NAMALWA (cell line): ENCODE results near the gene ZNF232.
"Not testable (repeated sequence)": the region's sequence is repeated elsewhere in the genome, so short reads cannot be mapped to it uniquely, and the experiment has no call there.

Experiments used
- DNase-seq: peaks from one replicate; pipeline ENCODE4 v3.0.0-alpha.2; 2015; ENCODE audit warnings: low spot score

Gene ZNF232

GRCh38 chr17:5129770-5130169 is 18.1 kb upstream of the ZNF232 start:
- not testable (repeated sequence) for DNase-seq

- no peak for DNase-seq
These were observed 17.3 kb upstream of the ZNF232 start for GRCh38 chr17:5128905-5129535.

GRCh38 chr17:5128387-5128786 is 16.7 kb upstream of the ZNF232 start:
- not testable (repeated sequence) for DNase-seq

- DNase-seq, result no peak
These were observed 16.2 kb upstream of the ZNF232 start for GRCh38 chr17:5127910-5128309.

- DNase-seq, result no peak
These were observed 15.2 kb upstream of the ZNF232 start for GRCh38 chr17:5126719-5127488.

- DNase-seq, result not testable (repeated sequence)
These were observed 13.2 kb upstream of the ZNF232 start for GRCh38 chr17:5124896-5125295.

- not testable (repeated sequence) for DNase-seq
These were observed 12.6 kb upstream of the ZNF232 start for GRCh38 chr17:5124125-5124760.

- DNase-seq, result no peak
These were observed 11.9 kb upstream of the ZNF232 start for GRCh38 chr17:5123343-5124124.

- no peak for DNase-seq
These were observed 11.1 kb upstream of the ZNF232 start for GRCh38 chr17:5122586-5123342.

- DNase-seq, result not testable (repeated sequence)
These were observed 10.4 kb upstream of the ZNF232 start for GRCh38 chr17:5122056-5122455.

- no peak for DNase-seq
These were observed 9.6 kb upstream of the ZNF232 start for GRCh38 chr17:5121186-5121841.

- not testable (repeated sequence) for DNase-seq
These were observed 8.9 kb upstream of the ZNF232 start for GRCh38 chr17:5120436-5121185.

GRCh38 chr17:5120036-5120435 is 8.4 kb upstream of the ZNF232 start:
- no peak for DNase-seq

- no peak for DNase-seq
These were observed 6.5 kb upstream of the ZNF232 start for GRCh38 chr17:5118219-5118618.

- DNase-seq, result no peak
These were observed 4.3 kb upstream of the ZNF232 start, which contains the start of gene USP6 for GRCh38 chr17:5115673-5116651. TSS of gene USP6 (plus strand) at chr17:5116032. CDS start at chr17:5130368, 14,336 bp downstream.

GRCh38 chr17:5110816-5111215 is 862 bp downstream of the ZNF232 start:
- DNase-seq, result peak; percentile 45

- DNase-seq, result no peak
These were observed 10.8 kb downstream of the ZNF232 start for GRCh38 chr17:5100832-5101231.

- DNase-seq, result no peak
These were observed 12.4 kb downstream of the ZNF232 start for GRCh38 chr17:5099271-5099670.
